Caco-2 (cell line): ENCODE results near the gene RCVRN. TPM values are rescaled to one million over a fixed set of nuclear protein-coding genes. Genes with fewer than 3 reads are reported as not detected.

Experiments used
- BruUV-seq: library from RNA; stranded (reverse); fragments of 400-500 nt; replicated peaks from 2 replicates; lab custom pipeline; 2021; lab: Mats Ljungman, UMichigan
- CTCF ChIA-PET: fragments of 300-600 bp; sonication (Branson Sonifier 250); formaldehyde crosslinking; loops from one replicate; lab custom pipeline; 2022; ENCODE audit warnings: antibody characterized with exemption; lab: Charles Lee
- POLR2A ChIA-PET: fragments of 300-600 bp; sonication (Branson Sonifier 250); formaldehyde crosslinking; loops from one replicate; lab custom pipeline; 2022; ENCODE audit warnings: antibody characterized with exemption; lab: Charles Lee
- DNase-seq, 2 experiments: peaks; one replicate each; pipeline versions ENCODE4 v3.0.0 to v3.0.0-alpha.2; 2020 to 2022
- H3K27me3 ChIP-seq: replicated peaks from 2 replicates; pipeline ENCODE4 v1.6.0; 2011; ENCODE audit warnings: low read length; ENCODE audit not compliant: control insufficient read depth, insufficient read depth
- H3K36me3 ChIP-seq: 2 replicates; pipeline ENCODE4 v1.5.1; 2011; ENCODE audit warnings: low read length; ENCODE audit not compliant: control insufficient read depth, insufficient read depth
- H3K4me1 ChIP-seq: fragments of 250-450 bp; sonication (Bioruptor Pico); 2 replicates; pipeline ENCODE4 v1.5.1; 2020; ENCODE audit warnings: mild to moderate bottlenecking
- H3K4me3 ChIP-seq: 2 replicates; pipeline ENCODE4 v1.5.1; 2011; ENCODE audit warnings: low read depth, mild to moderate bottlenecking, control low read depth, low read length
- H3K9me3 ChIP-seq: fragments of 250-450 bp; sonication (Bioruptor Pico); 2 replicates; pipeline ENCODE4 v1.5.1; 2020; ENCODE audit warnings: mild to moderate bottlenecking, moderate library complexity
- H3K27ac Mint-ChIP-seq: one replicate; pipeline ENCODE4 v1.8.0; 2022; ENCODE audit warnings: mixed read lengths; ENCODE audit not compliant: unreplicated experiment
- H3K27me3 Mint-ChIP-seq: one replicate; pipeline ENCODE4 v1.8.0; 2022; ENCODE audit warnings: mixed read lengths; ENCODE audit not compliant: insufficient read depth, unreplicated experiment
- H3K36me3 Mint-ChIP-seq: one replicate; pipeline ENCODE4 v1.8.0; 2022; ENCODE audit warnings: mild to moderate bottlenecking, mixed read lengths; ENCODE audit not compliant: insufficient read depth, unreplicated experiment
- H3K4me1 Mint-ChIP-seq: one replicate; pipeline ENCODE4 v1.8.0; 2022; ENCODE audit warnings: low read depth, mixed read lengths; ENCODE audit not compliant: unreplicated experiment
- H3K4me3 Mint-ChIP-seq: one replicate; pipeline ENCODE4 v1.8.0; 2022; ENCODE audit warnings: mild to moderate bottlenecking, moderate library complexity, mixed read lengths; ENCODE audit not compliant: unreplicated experiment
- H3K9me3 Mint-ChIP-seq: one replicate; pipeline ENCODE4 v1.8.0; 2022; ENCODE audit warnings: mixed read lengths; ENCODE audit not compliant: unreplicated experiment
- intact Hi-C: fragments of 100-400 bp; cut with micrococcal nuclease; formaldehyde crosslinking; loops from one replicate; pipeline ENCODE4 v1.10.0; 2022; ENCODE audit not compliant: unreplicated experiment
- total RNA-seq: library from RNA; stranded (reverse); gene quantifications from 2 replicates; pipeline ENCODE4 v1.2.3, GENCODE V29; 2022
- TF ChIP-seq, protein P1 (sequence below), 2 experiments: fragments of 200-600 bp in 1 of 2; IDR thresholded peaks; 1 replicate in 1 of 2; 2 replicates in 1 of 2; pipeline versions ENCODE4 v1.5.1 to v1.8.0; 2011 to 2022; ENCODE audit warnings: antibody characterized with exemption in 1 of 2, control low read depth in 1 of 2, inconsistent platforms in 1 of 2, low read depth in 1 of 2, low read length in 1 of 2, mild to moderate bottlenecking in 1 of 2, moderate library complexity in 1 of 2; ENCODE audit not compliant: insufficient read depth in 1 of 2, severe bottlenecking in 1 of 2, unreplicated experiment in 1 of 2

RCVRN gene
- total RNA-seq, 1 experiment from 2014 or later = not detected

DNA sequence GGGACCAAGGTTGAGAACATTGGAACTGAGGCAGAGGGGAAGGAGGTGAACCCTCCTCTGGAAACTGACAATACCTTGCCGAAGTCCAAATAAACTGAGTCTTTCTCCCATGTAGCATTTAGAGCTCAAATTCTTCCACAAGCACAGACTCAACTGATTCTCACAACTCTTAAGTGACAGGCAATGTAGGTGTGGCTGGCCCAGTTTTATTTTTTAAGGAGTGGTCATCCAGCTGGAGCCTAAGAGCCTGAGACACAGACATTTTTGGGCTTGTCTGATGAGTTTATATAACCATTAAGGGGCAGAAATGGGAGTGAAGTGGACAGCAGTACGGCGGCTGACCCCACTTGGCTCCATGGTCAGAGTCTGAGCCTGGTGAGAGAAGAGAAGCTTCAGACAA lies 10.8 kb downstream of the RCVRN start:
- Mint-ChIP-seq H3K27me3 (peaks cover 8% of the 10 kb centered on the region), H3K36me3 (no peaks in the 10 kb centered on the region), H3K4me1 (no peaks in the 10 kb centered on the region), H3K4me3 (no peak overlapping the region), H3K27ac (no peak overlapping the region), H3K9me3 (no peaks in the 10 kb centered on the region)
- Histone ChIP-seq H3K4me3 (no peak overlapping the region), H3K9me3 (no peaks in the 10 kb centered on the region), H3K27me3 (no peaks in the 10 kb centered on the region), H3K36me3 (no peaks in the 10 kb centered on the region), H3K4me1 (no peaks in the 10 kb centered on the region)
- BruUV-seq = no TSS peak
- TF ChIP-seq, protein P1, sequence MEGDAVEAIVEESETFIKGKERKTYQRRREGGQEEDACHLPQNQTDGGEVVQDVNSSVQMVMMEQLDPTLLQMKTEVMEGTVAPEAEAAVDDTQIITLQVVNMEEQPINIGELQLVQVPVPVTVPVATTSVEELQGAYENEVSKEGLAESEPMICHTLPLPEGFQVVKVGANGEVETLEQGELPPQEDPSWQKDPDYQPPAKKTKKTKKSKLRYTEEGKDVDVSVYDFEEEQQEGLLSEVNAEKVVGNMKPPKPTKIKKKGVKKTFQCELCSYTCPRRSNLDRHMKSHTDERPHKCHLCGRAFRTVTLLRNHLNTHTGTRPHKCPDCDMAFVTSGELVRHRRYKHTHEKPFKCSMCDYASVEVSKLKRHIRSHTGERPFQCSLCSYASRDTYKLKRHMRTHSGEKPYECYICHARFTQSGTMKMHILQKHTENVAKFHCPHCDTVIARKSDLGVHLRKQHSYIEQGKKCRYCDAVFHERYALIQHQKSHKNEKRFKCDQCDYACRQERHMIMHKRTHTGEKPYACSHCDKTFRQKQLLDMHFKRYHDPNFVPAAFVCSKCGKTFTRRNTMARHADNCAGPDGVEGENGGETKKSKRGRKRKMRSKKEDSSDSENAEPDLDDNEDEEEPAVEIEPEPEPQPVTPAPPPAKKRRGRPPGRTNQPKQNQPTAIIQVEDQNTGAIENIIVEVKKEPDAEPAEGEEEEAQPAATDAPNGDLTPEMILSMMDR (IDR thresholded peaks at IDR 0.05; ENCODE audit: insufficient read depth in 1 of 2, low read depth in 1 of 2, low read length in 1 of 2, severe bottlenecking in 1 of 2, unreplicated experiment in 1 of 2) = no peak
- DNase-seq = no peak
- ChIA-PET CTCF (no interaction called here), POLR2A (no interaction called here)
- intact Hi-C loops = no loop called here

DNA sequence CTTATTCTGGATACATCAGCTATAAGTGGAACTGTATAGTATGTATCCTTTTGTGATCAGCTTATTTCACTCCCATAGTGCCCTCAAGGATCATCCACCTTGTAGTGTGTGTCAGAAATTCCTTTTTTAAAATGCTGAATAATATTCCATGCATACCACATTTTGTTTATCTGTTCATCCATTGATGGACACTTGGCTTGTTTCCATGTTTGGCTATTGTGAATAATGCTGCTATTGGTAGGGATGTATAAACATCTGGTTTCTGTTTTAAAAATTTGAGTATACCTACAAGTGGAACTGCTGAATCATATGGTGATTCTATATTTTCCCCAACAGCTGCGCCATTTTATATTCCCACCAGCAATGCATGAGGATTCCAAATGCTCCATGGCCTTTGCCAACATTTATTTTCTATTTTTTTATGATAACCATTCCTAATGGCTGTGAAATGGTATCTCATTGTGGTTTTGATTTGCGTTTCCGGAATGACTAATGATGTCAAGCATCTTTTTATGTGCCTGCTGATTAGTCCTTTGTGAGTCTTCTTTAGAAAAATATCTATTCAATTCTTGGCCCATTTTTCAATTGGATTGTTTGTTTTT lies 11.6 kb downstream of the RCVRN start:
- no TSS peak for BruUV-seq
- H3K4me1 ChIP-seq = no peaks in the 10 kb centered on the region
- no peak for DNase-seq
- Mint-ChIP-seq H3K4me3 (no peak overlapping the region), H3K9me3 (no peaks in the 10 kb centered on the region), H3K36me3 (no peaks in the 10 kb centered on the region), H3K4me1 (no peaks in the 10 kb centered on the region), H3K27me3 (peaks cover 8% of the 10 kb centered on the region), H3K27ac (no peak overlapping the region)
- H3K36me3 ChIP-seq = no peaks in the 10 kb centered on the region
- no peaks in the 10 kb centered on the region for H3K9me3 ChIP-seq
- H3K27me3 ChIP-seq = no peaks in the 10 kb centered on the region
- ChIA-PET CTCF (no interaction called here), POLR2A (no interaction called here)
- TF ChIP-seq, protein P1 (IDR thresholded peaks at IDR 0.05; ENCODE audit: insufficient read depth in 1 of 2, low read depth in 1 of 2, low read length in 1 of 2, severe bottlenecking in 1 of 2, unreplicated experiment in 1 of 2) = no peak
- H3K4me3 ChIP-seq = no peak overlapping the region
- intact Hi-C loops = no loop called here

DNA sequence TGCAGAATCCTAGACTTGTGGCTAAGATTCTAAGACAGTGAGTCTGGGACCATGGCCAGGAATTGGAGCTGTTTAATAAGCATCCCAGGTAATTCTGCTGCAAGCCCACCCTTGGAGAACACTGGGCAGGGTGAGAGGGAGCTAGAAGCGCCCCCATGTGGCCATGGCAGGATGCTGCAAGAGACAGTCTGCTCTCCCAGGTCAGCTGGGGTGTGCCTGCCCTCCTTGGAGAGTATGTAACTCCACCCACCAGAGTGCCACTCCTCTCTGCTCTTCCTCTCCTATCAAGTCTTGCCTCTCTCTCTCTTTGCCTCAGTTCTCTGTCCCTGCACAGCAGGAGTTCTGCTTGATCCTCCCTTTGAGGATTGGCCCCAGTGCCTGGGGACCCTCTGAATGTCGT lies 14.9 kb downstream of the RCVRN start:
- H3K27me3 ChIP-seq = no peaks in the 10 kb centered on the region
- CTCF ChIA-PET = interaction anchor here (0.5 kb wide), 1 partner anchor 275 kb away, joined by 5 read pairs; no protein-coding TSS in a partner anchor
- H3K4me1 ChIP-seq = no peaks in the 10 kb centered on the region
- H3K9me3 Mint-ChIP-seq = no peaks in the 10 kb centered on the region
- no peaks in the 10 kb centered on the region for H3K36me3 ChIP-seq
- no peaks in the 10 kb centered on the region for H3K9me3 ChIP-seq
- intact Hi-C loops = no loop called here
- no peak overlapping the region for H3K4me3 Mint-ChIP-seq
- H3K4me3 ChIP-seq = no peak overlapping the region
- no peaks in the 10 kb centered on the region for H3K4me1 Mint-ChIP-seq
- H3K36me3 Mint-ChIP-seq = no peaks in the 10 kb centered on the region
- no peak overlapping the region for H3K27ac Mint-ChIP-seq
- peak in 1 of 2 experiments; percentile 4 for DNase-seq
- POLR2A ChIA-PET = no interaction called here
- H3K27me3 Mint-ChIP-seq = no peaks in the 10 kb centered on the region
- TF ChIP-seq, protein P1 (IDR thresholded peaks at IDR 0.05; ENCODE audit: insufficient read depth in 1 of 2, low read depth in 1 of 2, low read length in 1 of 2, severe bottlenecking in 1 of 2, unreplicated experiment in 1 of 2) = peak in 1 of 2 experiments; percentile 13
- no TSS peak for BruUV-seq
